ENCODE measurements around the gene SLC9B1. TPM values are rescaled to one million over a fixed set of nuclear protein-coding genes. Genes with fewer than 3 reads are reported as not detected.
"Not testable (repeated sequence)": the region's sequence is repeated elsewhere in the genome, so short reads cannot be mapped to it uniquely, and the experiment has no call there.

SLC9B1 gene
- total and polyA plus RNA-seq, 12 donors: 0.07 to 1.4 (median 0.66) TPM; not detected in 3

GRCh38 chr4:102994803-102995202 is 24.7 kb downstream of the SLC9B1 start:
- DNase-seq (no peak), ATAC-seq (no peak)
- Histone ChIP-seq H3K4me3 (no peak overlapping the region), H3K27ac (no peak overlapping the region), H3K36me3 (no peaks in the 10 kb centered on the region), H3K9me3 (peaks cover 0 to 6% (median 0%) of the 10 kb centered on the region in 11 donors), H3K27me3 (no peaks in the 10 kb centered on the region), H3K4me1 (no peaks in the 10 kb centered on the region)
- no peak for TF ChIP-seq CTCF (IDR thresholded peaks at IDR 0.05)
- intact Hi-C loops (cut with DNase I): no loop called here
- WGBS, 2 donors: 63 to 76% methylated on average over 1 of the region's 1 CpG

GRCh38 chr4:102993985-102994384 is 25.5 kb downstream of the SLC9B1 start:
- H3K4me3 ChIP-seq; H3K27ac ChIP-seq; H3K4me1 ChIP-seq; ATAC-seq; H3K27me3 ChIP-seq; intact Hi-C loops (cut with DNase I); H3K9me3 ChIP-seq; H3K36me3 ChIP-seq; DNase-seq: not testable (repeated sequence)

- no peaks in the 10 kb centered on the region for H3K36me3 ChIP-seq
- 92 to 96% methylated on average over 1 of the region's 1 CpG for WGBS, 2 donors
- H3K27ac ChIP-seq: no peak overlapping the region
- intact Hi-C loops (cut with DNase I): no loop called here
- H3K4me1 ChIP-seq: no peaks in the 10 kb centered on the region
- no peak overlapping the region for H3K4me3 ChIP-seq
- ATAC-seq (no peak), DNase-seq (no peak)
- no peaks in the 10 kb centered on the region for H3K27me3 ChIP-seq
- peaks cover 0 to 3% (median 0%) of the 10 kb centered on the region in 11 donors for H3K9me3 ChIP-seq
- TF ChIP-seq CTCF (IDR thresholded peaks at IDR 0.05): no peak
Observed at GRCh38 chr4:102988429-102989020, 31.0 kb downstream of the SLC9B1 start.

DNA sequence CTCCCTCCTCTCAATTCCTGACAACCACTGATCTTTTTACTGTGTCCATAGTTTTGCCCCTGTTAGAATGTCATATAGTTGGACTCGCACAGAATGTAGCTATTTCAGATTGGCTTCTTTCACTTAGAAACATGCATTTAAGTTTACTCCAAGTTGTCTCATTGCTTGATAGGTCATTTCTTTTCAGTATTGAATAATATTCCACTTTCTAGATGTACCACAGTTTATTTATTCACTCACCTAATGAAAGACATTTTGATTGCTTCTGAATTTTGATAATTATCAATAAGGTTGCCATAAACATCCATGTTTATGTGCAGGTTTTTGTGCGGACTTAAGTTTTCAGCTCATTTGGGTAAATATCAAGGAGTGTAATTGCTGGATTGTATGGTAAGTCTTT is 38.5 kb downstream of the SLC9B1 start:
- Histone ChIP-seq H3K4me3 (no peak overlapping the region), H3K36me3 (no peaks in the 10 kb centered on the region), H3K9me3 (peaks cover 0 to 25% (median 5%) of the 10 kb centered on the region in 11 donors), H3K27ac (no peak overlapping the region), H3K27me3 (no peaks in the 10 kb centered on the region), H3K4me1 (no peaks in the 10 kb centered on the region)
- no peak for ATAC-seq
- 91 to 96% methylated on average over 2 of the region's 2 CpGs for WGBS, 2 donors
- intact Hi-C loops (cut with DNase I): no loop called here
- DNase-seq: no peak
- TF ChIP-seq CTCF (IDR thresholded peaks at IDR 0.05): no peak

DNA sequence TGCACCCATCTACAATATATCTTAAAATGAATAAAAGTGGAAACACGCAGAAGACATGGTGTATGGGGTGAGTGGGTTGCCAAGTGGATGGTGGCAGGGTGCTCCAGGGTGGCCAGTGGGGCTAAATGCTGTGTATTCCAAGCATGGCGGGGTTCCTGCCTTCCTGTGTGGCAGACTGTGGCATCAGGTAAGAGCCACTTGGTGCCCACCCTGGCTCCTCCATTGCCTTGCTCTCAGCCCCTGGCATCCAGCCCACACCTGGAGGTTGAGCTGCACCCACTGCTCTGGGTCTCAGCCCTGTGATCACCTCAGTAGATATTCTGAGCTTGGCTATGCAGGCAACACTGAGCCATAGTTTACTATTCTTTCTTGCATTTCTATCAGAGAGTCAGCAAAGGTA is 57.7 kb downstream of the SLC9B1 start:
- H3K27ac ChIP-seq; H3K4me3 ChIP-seq; ATAC-seq; H3K27me3 ChIP-seq; H3K9me3 ChIP-seq; intact Hi-C loops (cut with DNase I); DNase-seq; H3K36me3 ChIP-seq; H3K4me1 ChIP-seq: not testable (repeated sequence)
- WGBS, 2 donors: 90 to 98% methylated on average over 2 of the region's 2 CpGs

Measured in heart right ventricle (tissue), 16 donors.